Omental fat pad (tissue), 4 donors: ENCODE measurements around the gene PDE8A. TPM values are rescaled to one million over a fixed set of nuclear protein-coding genes. Genes with fewer than 3 reads are reported as not detected.
"Not testable (repeated sequence)": the region's sequence is repeated elsewhere in the genome, so short reads cannot be mapped to it uniquely, and the experiment has no call there.

ENCODE experiments used
- ATAC-seq: fragments of 150-250 bp; one replicate; pipeline ENCODE4 v1.9.1; 2016; ENCODE audit warnings: mild to moderate bottlenecking, moderate library complexity; ENCODE audit not compliant: low FRiP score
- DNase-seq: peaks from one replicate; pipeline ENCODE4 v3.0.0-alpha.2; 2019; ENCODE audit warnings: low spot score
- total RNA-seq, 4 donors: library from RNA; depleted of rRNA; stranded (reverse); fragments of >200 nt; gene quantifications; one replicate each; pipeline ENCODE4 v1.1.0, GENCODE V29; 2016
- TF ChIP-seq, protein P1 (sequence below), 3 donors: fragments of 450-650 bp; IDR thresholded peaks; one replicate each; pipeline ENCODE4 v1.5.1; 2016 to 2017; ENCODE audit warnings: antibody characterized with exemption in 3 of 3, mild to moderate bottlenecking in 3 of 3, moderate library complexity in 2 of 3

The PDE8A gene
- total RNA-seq, 4 donors from 2014 or later = 61.0 to 86.5 (median 79.0) TPM

DNA sequence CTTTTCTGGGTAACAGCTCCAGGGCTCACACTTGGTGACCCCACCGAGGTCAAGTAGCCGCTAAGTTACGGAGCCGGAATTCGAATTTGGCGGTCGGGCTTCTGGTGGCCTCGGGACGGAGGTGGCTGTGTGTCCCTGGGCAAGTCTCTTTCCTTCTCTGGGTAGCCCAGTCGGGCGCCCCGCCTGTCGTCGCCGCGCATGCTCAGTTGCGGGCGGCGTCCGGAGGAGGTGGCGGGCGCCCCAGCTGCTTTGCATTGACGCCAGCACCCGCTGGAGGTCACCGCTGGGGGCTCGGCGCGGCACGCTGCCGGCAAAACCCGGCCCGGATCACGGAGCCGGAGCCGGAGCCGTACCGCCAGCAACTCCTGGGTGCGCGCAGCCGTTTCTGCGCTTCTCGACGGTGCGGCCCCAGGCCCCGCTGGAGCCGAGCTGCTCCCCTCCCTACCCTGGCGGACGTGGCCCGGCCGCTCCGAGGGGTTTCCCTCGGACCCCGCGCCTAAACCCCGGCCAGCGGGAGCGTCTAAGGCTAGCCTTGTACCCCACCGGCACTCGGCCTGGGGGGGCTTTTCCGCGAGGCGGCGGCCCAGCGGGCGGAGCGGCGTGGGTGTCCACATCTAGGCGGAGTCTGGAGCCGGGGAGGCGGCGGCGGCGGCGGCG lies 474 bp upstream of the PDE8A start:
- TF ChIP-seq, protein P1, sequence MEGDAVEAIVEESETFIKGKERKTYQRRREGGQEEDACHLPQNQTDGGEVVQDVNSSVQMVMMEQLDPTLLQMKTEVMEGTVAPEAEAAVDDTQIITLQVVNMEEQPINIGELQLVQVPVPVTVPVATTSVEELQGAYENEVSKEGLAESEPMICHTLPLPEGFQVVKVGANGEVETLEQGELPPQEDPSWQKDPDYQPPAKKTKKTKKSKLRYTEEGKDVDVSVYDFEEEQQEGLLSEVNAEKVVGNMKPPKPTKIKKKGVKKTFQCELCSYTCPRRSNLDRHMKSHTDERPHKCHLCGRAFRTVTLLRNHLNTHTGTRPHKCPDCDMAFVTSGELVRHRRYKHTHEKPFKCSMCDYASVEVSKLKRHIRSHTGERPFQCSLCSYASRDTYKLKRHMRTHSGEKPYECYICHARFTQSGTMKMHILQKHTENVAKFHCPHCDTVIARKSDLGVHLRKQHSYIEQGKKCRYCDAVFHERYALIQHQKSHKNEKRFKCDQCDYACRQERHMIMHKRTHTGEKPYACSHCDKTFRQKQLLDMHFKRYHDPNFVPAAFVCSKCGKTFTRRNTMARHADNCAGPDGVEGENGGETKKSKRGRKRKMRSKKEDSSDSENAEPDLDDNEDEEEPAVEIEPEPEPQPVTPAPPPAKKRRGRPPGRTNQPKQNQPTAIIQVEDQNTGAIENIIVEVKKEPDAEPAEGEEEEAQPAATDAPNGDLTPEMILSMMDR (IDR thresholded peaks at IDR 0.05) = no peak
- peak; percentile 67 for DNase-seq

DNA sequence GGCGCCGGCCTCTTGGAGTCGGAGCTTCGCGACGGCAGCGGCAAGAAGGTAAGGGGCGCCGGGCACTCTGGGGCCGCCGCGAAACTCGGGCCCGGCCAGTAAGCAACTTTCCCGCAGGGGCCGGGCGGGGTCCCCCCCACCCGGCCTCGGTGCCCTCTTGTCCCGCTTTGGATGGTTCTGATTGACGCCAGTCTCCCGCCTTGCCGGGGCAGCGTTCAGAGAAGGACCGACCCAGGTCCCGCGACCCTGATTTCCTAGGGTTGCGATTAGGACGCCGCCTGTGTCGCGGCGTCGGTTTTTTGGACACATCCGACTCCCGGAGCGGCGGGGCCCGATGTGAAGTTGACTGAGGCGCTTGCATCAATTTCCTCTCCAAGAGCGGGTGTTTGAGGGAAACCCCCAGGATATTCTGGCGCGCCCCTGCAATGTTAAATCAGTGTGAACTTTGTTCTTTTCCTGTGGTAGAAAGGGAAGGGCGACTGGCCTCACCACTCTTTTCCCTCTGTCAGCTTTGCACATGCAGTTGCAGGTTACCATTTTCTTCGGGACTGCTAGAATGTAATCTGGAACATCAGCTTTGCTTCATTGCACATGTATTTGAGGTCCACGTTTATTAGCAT lies 755 bp downstream of the PDE8A start:
- no peak for DNase-seq
- no peak for ATAC-seq

More for the DNA sequence above, 474 bp upstream of the PDE8A start:
- peak; percentile 87 for ATAC-seq

DNA sequence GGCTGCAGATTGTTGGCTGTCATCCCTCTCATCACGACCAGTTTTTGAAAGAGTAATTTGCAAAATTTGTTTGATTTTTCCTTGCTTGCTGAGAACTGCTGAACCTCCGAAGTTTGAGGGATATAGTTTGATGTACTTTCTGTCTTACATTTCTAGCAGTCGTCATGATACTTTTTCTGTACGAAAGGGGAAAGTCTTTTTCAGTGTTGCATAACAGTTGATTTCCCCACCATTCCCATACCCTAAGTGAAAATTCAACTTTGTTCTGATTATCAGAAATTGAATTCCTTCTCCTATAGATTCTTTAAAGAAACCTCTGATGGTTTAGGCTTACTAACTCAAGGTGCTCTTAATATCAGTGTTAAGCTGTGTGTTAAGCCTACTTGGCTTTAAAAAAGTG lies 1.6 kb downstream of the PDE8A start:
- ATAC-seq (no peak), DNase-seq (no peak)
- TF ChIP-seq, protein P1 (IDR thresholded peaks at IDR 0.05) = no peak

More for the DNA sequence above, 755 bp downstream of the PDE8A start:
- TF ChIP-seq, protein P1 (IDR thresholded peaks at IDR 0.05) = no peak

DNA sequence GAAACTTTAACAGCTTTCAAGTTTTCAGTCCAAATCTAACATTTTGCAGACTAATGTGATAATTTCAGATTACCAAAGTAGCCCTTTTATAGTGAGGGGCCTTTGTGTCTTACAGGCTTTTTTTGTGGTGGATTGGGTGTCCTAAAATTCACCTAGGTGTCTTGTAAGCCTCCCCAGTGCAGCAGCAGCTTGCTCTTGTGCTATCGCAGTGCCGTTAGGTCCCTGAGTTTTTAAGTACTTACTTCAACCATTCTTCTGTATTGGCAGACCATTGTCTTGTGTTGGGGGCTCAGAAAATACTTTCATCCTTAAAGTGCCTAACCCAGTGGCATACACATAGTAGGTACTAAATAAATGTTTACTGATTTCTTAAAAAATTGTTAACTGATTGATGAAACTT lies 2.1 kb downstream of the PDE8A start:
- ATAC-seq (no peak), DNase-seq (no peak)
- TF ChIP-seq, protein P1 (IDR thresholded peaks at IDR 0.05) = no peak

DNA sequence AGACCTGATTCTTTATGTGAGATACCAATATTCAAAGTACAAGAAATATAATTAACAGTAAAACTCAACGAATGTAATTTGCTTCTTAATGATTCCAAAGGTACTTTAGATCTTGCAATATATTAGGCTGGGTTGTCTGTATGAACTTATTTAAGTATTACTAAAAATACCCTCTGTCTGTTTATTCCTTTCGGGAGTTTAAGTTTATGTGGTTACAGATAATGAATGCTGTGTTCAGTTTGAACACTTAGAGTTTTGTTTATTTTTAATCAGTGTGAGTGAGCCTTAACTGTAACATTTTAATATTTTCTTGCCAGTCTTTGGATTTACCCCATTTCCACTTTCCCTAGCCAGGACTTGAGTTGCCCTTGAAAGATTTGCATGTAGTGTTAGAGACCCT lies 3.5 kb downstream of the PDE8A start:
- ATAC-seq = no peak
- TF ChIP-seq, protein P1 (IDR thresholded peaks at IDR 0.05) = no peak
- no peak for DNase-seq

DNA sequence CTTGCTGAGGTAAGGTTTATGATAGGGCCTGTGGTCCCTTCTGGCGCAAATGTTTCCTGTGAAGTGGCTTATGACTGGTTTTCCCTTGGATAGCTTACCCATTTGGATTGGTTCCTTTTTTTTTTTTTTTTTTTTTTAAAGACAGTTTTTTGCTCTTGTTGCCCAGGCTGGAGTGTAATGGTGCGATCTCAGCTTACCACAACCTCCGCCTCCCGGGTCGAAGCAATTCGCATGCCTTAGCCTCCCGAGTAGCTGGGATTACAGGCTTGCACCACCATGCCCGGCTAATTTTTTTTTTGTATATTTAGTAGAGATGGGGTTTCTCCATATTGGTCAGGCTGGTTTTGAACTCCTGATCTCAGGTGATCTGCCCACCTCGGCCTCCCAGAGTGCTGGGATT lies 5.7 kb downstream of the PDE8A start:
- not testable (repeated sequence) for DNase-seq, ATAC-seq

DNA sequence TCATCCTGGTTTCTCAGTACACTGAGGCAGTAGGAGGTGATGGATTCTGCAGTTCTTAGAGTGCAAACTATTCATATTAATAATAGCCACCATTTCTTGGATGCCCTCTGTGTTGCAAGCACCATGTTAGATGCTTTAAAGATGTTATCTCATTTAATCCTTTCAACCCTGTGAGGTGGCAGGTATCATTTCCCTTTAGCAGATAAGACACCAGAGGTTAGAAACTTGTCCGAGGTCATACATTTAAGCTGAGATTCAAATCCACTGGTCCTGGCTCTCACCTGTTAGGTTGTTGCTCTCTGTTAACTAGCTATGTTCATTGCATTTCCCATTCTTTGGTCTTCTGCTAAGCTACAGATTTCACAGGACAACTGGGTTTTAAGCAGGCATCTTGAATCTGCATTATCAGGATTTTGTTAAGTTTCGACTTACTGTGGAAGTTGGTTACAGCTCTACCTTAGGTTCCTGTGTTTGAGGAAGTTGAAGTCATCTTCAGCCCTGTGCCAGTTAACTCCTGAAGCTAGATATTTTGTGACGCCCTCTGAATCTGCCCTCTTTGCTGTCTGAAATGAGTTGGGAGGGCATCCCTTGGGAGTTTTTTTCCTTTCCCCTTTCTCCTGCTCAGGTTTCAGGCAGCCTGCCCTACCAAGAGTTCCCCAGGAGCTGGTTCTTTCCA lies 6.4 kb downstream of the PDE8A start:
- ATAC-seq (no peak), DNase-seq (no peak)
- TF ChIP-seq, protein P1 (IDR thresholded peaks at IDR 0.05) = no peak
